ENCODE results near the gene DGKD. TPM values are rescaled to one million over a fixed set of nuclear protein-coding genes. Genes with fewer than 3 reads are reported as not detected.
"Not testable (repeated sequence)": the region's sequence is repeated elsewhere in the genome, so short reads cannot be mapped to it uniquely, and the experiment has no call there.

DGKD gene
- polyA plus RNA-seq, 3 donors, result 4.4 to 34.4 (median 15.7) TPM

- 1 to 7% (median 6%) methylated on average over 46 of the region's 46 CpGs for WGBS, 3 donors
- no peak overlapping the region for H3K27ac ChIP-seq (ENCODE audit: low read depth, low read length)
These were observed 779 bp downstream of the DGKD start for GRCh38 chr2:233354971-233355574.

- no peak overlapping the region for H3K27ac ChIP-seq (ENCODE audit: low read depth, low read length)
- WGBS, 3 donors, result 91 to 92% (median 91%) methylated on average over 10 of the region's 10 CpGs
These were observed 1.6 kb downstream of the DGKD start for GRCh38 chr2:233355916-233356315.

DNA sequence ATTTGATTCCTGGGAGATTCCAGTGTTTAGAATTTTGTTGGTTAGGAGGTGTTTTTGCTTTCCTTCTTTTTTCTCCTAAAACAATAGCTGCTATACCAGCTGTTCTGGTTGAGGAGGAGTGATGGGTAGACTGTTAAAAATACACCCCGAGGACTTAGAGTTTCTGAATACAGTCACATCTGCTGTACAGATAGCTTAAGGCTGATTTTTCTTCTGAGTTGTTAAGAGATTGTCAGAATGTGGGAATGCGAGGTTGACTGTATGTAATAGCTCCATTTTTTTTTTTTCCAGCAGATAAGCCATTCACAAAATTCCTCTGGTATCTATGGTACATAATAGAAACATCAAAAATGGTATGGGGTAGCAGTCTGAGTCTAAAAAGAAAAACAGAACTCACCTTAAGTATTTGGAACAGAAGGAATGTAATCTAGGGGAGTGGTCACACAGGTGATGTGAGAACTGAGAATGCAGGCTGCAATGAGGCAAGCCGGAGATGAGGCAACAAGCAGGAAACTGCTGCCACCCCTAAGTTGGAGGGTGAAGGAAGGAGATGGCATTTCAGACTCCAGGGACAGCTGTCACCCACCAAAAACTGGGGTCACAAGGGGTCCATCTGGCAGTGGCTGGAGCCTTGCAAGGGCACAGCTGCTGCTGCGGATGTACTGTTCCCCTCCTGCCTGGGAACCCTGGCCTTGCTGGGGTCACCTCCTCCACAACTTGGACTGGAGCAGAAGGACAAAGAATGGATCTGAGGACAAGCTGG, 2.4 kb downstream of the DGKD start:
- WGBS, 3 donors, result 56 to 73% (median 59%) methylated on average over 4 of the region's 4 CpGs
- no peak overlapping the region for H3K27ac ChIP-seq (ENCODE audit: low read depth, low read length)

DNA sequence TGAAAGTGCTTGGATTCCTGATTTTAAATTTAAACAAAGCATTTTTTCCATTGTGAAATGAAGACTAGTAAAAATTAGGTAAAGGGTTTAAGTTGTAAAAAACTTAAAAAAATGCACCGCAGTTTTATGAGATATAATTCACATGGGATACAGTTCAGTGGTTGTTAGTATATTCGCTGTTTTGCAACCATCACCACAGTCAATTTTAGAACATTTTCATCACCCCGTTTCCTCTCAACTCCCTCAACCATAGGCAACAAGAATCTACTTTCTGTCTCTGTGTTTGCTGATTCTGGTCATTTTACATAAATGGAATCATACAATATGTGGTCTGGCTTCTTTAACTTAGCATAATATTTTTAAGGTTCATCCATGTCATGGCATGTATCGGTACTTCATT, 4.0 kb downstream of the DGKD start:
- H3K27ac ChIP-seq (ENCODE audit: low read depth, low read length), result no peak overlapping the region
- 55 to 85% (median 56%) methylated on average over 4 of the region's 4 CpGs for WGBS, 3 donors

GRCh38 chr2:233358947-233359346, 4.7 kb downstream of the DGKD start:
- 75 to 93% (median 80%) methylated on average over 6 of the region's 6 CpGs for WGBS, 3 donors
- no peak overlapping the region for H3K27ac ChIP-seq (ENCODE audit: low read depth, low read length)

DNA sequence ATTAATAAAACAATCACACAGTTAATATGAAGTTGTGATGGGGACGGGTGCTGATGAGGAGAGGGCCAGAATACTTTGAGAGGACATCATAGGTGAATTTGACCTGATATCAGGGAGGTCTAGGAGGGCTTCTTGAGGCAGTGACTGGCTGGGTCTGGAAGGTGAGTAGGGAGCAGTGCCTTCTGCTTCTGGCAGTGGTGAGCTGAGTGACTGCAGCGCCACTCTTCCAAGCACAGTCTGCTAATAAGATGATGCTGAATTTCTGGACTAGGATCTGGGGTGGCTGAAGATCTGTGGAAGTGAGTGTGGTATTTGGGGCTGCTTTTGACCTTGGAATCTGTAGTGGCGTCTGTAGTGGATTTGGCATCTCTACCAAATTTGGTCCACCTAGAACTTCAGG, 5.5 kb downstream of the DGKD start:
- H3K27ac ChIP-seq (ENCODE audit: low read depth, low read length), result no peak overlapping the region
- WGBS, 3 donors, result 88 to 95% (median 95%) methylated on average over 3 of the region's 3 CpGs

DNA sequence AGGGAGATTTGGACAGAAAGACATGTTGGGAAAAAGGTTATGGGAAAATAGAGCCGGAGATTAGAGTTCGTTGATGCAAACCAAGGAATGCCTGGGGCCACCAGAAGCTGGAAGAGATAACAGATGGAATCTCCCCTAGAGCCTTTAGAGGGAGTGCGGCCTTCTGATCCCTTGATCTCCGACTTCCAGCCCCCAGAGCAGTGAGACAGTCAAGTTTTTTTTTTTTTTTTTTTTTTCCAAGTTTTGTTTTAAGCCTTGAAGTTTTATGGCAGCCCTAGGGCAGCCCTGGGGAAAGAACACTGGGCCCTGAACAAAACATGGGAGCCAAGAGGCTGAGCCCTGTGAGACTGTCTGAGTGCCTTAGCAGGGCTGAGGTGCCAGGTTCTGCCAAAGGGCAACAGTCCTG, 6.5 kb downstream of the DGKD start:
- 67 to 79% (median 72%) methylated on average over 4 of the region's 4 CpGs for WGBS, 3 donors
- H3K27ac ChIP-seq (ENCODE audit: low read depth, low read length), result no peak overlapping the region

DNA sequence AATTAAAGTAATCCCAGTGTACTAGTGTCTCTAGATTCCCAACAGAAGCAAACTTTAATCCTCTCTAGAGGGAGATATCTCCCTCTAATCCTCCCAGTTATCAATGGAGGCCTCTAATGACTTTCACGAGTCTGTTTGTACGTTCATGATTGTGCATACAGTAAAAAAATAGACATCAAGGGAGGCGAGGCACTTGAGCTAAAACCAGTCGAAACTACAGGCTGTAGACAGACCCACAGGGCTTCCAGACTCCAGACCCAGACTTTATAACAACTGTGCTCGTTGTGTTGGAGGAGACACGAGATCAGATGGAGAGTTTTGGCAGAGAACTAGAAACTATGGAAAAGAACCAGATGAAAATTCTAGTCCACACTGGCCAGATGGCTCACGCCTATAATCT, 7.0 kb downstream of the DGKD start:
- H3K27ac ChIP-seq (ENCODE audit: low read depth, low read length), result no peak overlapping the region
- WGBS, 3 donors, result 60 to 83% (median 77%) methylated on average over 7 of the region's 7 CpGs

DNA sequence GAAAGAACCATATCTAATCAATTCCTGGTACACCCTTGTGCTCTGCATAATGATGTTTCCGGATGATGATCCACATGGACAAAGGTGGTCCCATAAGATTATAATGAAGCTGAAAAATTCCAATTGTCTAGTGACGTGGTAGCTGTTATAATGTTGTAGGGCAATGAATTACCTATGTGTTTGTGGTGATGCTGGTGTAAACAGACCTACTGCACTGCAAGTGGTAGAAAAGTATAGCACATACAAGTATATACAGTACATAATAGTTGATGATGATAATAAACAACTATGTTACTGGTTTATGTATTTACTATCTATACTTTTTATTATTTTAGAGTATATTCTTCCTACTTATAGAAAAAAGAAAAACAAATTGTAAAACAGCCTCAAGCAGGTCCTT, 8.4 kb downstream of the DGKD start:
- WGBS, 3 donors, result 50 to 95% (median 72%) methylated on average over 2 of the region's 2 CpGs
- H3K27ac ChIP-seq (ENCODE audit: low read depth, low read length), result no peak overlapping the region

DNA sequence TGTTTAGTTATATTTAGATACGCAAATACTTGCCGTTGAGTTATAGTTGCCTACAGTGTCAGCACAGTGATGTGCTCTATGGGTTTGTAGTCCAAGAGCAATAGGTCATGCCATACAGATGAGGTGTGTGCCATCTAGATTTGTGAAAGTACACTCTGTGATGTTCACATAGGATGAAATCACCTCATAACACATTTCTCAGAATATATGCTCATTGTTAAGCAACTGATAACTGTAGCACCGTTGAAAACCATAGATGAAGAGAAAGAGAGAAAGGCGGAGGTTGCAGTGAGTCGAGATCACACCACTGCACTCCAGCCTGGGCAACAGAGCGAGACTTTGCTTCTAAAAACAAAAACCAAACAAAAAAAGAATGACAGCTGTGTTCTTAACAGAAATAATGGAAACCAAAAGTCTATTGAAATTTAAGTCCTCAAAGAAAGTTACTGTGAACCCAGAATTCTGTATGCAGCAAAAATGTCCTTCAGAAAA, 9.5 kb downstream of the DGKD start:
- WGBS, 3 donors, result 94 to 97% (median 95%) methylated on average over 6 of the region's 6 CpGs
- H3K27ac ChIP-seq (ENCODE audit: low read depth, low read length), result no peak overlapping the region

- H3K27ac ChIP-seq (ENCODE audit: low read depth, low read length), result no peak overlapping the region
- WGBS, 3 donors, result 80 to 86% (median 85%) methylated on average over 6 of the region's 6 CpGs
These were observed 11.7 kb downstream of the DGKD start for GRCh38 chr2:233365861-233366520.

DNA sequence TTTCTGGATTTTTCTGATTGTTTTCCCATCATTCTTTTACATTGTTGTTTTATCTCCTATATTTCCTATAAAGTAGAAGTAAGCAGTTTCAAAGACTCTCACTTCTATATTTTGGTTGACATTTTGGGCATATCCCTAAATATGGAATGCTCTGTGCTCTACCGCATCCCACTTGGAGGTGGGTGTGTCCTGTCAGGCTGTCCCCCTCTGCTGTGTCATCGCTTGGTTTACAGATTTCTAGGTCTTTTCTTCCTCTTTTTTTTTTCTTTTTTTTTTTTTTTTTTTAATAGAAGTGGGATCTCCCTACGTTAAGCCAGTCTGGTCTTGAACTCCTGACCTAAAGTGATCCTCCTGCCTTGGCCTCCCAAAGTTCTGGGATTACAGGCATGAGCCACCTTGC, 13.3 kb downstream of the DGKD start:
- no peak overlapping the region for H3K27ac ChIP-seq (ENCODE audit: low read depth, low read length)
- 53 to 97% (median 68%) methylated on average over 3 of the region's 3 CpGs for WGBS, 3 donors

DNA sequence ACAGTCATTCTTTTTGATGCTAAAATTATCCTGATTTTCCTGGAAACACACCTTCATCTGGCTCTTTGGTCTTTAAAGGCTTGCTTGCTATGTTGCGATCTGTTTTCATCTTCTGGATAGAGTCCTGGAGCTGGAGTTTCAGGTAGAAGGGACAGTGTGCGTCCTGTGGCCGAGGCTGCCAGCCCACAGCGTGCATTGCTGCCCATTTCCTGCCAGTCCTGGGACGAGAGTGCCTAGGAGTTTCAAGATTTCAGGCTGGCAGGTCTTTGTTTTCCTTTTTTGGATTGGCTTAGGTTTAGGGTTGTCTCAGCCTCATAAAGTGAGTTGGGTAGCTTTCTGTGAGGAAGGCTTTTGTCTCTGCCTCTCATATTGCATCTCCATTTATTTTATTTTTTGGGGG, 14.5 kb downstream of the DGKD start:
- 74 to 87% (median 82%) methylated on average over 5 of the region's 5 CpGs for WGBS, 3 donors
- no peak overlapping the region for H3K27ac ChIP-seq (ENCODE audit: low read depth, low read length)

DNA sequence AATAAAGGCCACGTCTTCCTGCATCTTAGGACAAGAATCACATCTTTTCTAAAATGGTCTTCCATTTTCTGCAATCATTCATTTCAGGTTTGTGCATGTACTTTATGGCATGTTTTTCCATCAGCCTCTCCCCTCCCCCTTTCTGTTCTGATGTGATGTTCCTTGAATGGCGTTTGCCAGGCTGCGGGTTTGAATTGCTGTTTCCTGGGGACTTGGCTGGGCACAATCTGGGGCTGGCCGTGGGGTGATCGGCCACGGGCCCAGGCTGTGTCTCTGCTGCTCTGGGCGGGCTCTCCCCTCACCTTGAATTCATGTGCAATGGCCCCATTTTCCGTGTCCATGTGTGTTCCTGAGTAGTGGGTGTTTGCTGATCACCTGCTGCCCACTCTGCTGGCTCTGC, 15.2 kb downstream of the DGKD start:
- WGBS, 3 donors, result 91 to 92% (median 91%) methylated on average over 8 of the region's 8 CpGs
- no peak overlapping the region for H3K27ac ChIP-seq (ENCODE audit: low read depth, low read length)

- H3K27ac ChIP-seq (ENCODE audit: low read depth, low read length), result no peak overlapping the region
- 74 to 88% (median 79%) methylated on average over 9 of the region's 9 CpGs for whole genome bisulfite sequencing, 3 donors
These were observed 15.8 kb downstream of the DGKD start for GRCh38 chr2:233369897-233370685.

GRCh38 chr2:233371641-233372040, 17.3 kb downstream of the DGKD start:
- WGBS, 3 donors, result 64 to 81% (median 74%) methylated on average over 2 of the region's 2 CpGs
- no peak overlapping the region for H3K27ac ChIP-seq (ENCODE audit: low read depth, low read length)

- no peak overlapping the region for H3K27ac ChIP-seq (ENCODE audit: low read depth, low read length)
- 92 to 94% (median 93%) methylated on average over 8 of the region's 8 CpGs for WGBS, 3 donors
These were observed 18.6 kb downstream of the DGKD start for GRCh38 chr2:233372855-233373254.

GRCh38 chr2:233373316-233373715, 19.0 kb downstream of the DGKD start:
- 85 to 87% (median 87%) methylated on average over 5 of the region's 5 CpGs for WGBS, 3 donors

GRCh38 chr2:233374776-233375175, 20.5 kb downstream of the DGKD start:
- 95 to 98% (median 95%) methylated on average over 11 of the region's 11 CpGs for WGBS, 3 donors
- not testable (repeated sequence) for H3K27ac ChIP-seq (ENCODE audit: low read depth, low read length)

More at GRCh38 chr2:233373316-233373715, 19.0 kb downstream of the DGKD start:
- no peak overlapping the region for H3K27ac ChIP-seq (ENCODE audit: low read depth, low read length)
